ENCODE data around the gene MRGPRE. TPM values are rescaled to one million over a fixed set of nuclear protein-coding genes. Genes with fewer than 3 reads are reported as not detected.

The MRGPRE gene
- total RNA-seq, 1 donor from 2014 or later, result not detected

- Histone ChIP-seq H3K27me3 (ENCODE audit: control insufficient read depth, insufficient read depth, low read length) (no peaks in the 10 kb centered on the region), H3K4me3 (ENCODE audit: low read depth, low read length) (no peak overlapping the region), H3K36me3 (ENCODE audit: control insufficient read depth, insufficient read depth, low read length) (no peaks in the 10 kb centered on the region)
- DNase-seq (ENCODE audit: low read depth) (no peak), FAIRE-seq (no peak)
- TF ChIP-seq CTCF (IDR thresholded peaks at IDR 0.05; ENCODE audit: insufficient read depth, low read length, severe bottlenecking), result no peak
Measured at GRCh38 chr11:3213659-3214419, 18.4 kb downstream of the MRGPRE start.

GRCh38 chr11:3208272-3208671, 23.9 kb downstream of the MRGPRE start:
- FAIRE-seq, result no peak
- TF ChIP-seq CTCF (IDR thresholded peaks at IDR 0.05; ENCODE audit: insufficient read depth, low read length, severe bottlenecking), result no peak
- no peaks in the 10 kb centered on the region for H3K36me3 ChIP-seq (ENCODE audit: control insufficient read depth, insufficient read depth, low read length)
- H3K27me3 ChIP-seq (ENCODE audit: control insufficient read depth, insufficient read depth, low read length), result peaks cover 14% of the 10 kb centered on the region
- no peak overlapping the region for H3K4me3 ChIP-seq (ENCODE audit: low read depth, low read length)
- no peak for DNase-seq (ENCODE audit: low read depth)

GRCh38 chr11:3207526-3208189, 24.6 kb downstream of the MRGPRE start:
- H3K27me3 ChIP-seq (ENCODE audit: control insufficient read depth, insufficient read depth, low read length), result peaks cover 19% of the 10 kb centered on the region
- TF ChIP-seq CTCF (IDR thresholded peaks at IDR 0.05; ENCODE audit: insufficient read depth, low read length, severe bottlenecking), result no peak
- no peak for DNase-seq (ENCODE audit: low read depth)
- H3K36me3 ChIP-seq (ENCODE audit: control insufficient read depth, insufficient read depth, low read length), result no peaks in the 10 kb centered on the region
- no peak for FAIRE-seq
- no peak overlapping the region for H3K4me3 ChIP-seq (ENCODE audit: low read depth, low read length)

- no peak for TF ChIP-seq CTCF (IDR thresholded peaks at IDR 0.05; ENCODE audit: insufficient read depth, low read length, severe bottlenecking)
- FAIRE-seq, result no peak
- DNase-seq (ENCODE audit: low read depth), result no peak
- Histone ChIP-seq H3K27me3 (ENCODE audit: control insufficient read depth, insufficient read depth, low read length) (peaks cover 25% of the 10 kb centered on the region), H3K36me3 (ENCODE audit: control insufficient read depth, insufficient read depth, low read length) (no peaks in the 10 kb centered on the region), H3K4me3 (ENCODE audit: low read depth, low read length) (no peak overlapping the region)
Measured at GRCh38 chr11:3206922-3207204, 25.4 kb downstream of the MRGPRE start.

- H3K36me3 ChIP-seq (ENCODE audit: control insufficient read depth, insufficient read depth, low read length), result no peaks in the 10 kb centered on the region
- peak; percentile 86 for FAIRE-seq
- TF ChIP-seq CTCF (IDR thresholded peaks at IDR 0.05; ENCODE audit: insufficient read depth, low read length, severe bottlenecking), result no peak
- no peak overlapping the region for H3K4me3 ChIP-seq (ENCODE audit: low read depth, low read length)
- peaks cover 28% of the 10 kb centered on the region for H3K27me3 ChIP-seq (ENCODE audit: control insufficient read depth, insufficient read depth, low read length)
- no peak for DNase-seq (ENCODE audit: low read depth)
Measured at GRCh38 chr11:3206156-3206921, 25.9 kb downstream of the MRGPRE start.

All from bronchial epithelial cell (primary cell).